Ovary (tissue), 9 donors: ENCODE results near the gene RTL3. TPM values are rescaled to one million over a fixed set of nuclear protein-coding genes. Genes with fewer than 3 reads are reported as not detected.
A peak's percentile ranks its signal among the peaks of the same experiment; 100 is the strongest.

Source experiments
- DNase-seq, 5 donors: peaks; one replicate each; pipeline ENCODE4 v3.0.0-alpha.2; 2019 to 2020
- H3K27ac ChIP-seq, 2 donors: fragments of 200-600 bp; one replicate each; pipeline versions ENCODE4 v1.5.1 to v1.8.0; 2019 to 2022
- H3K27me3 ChIP-seq: fragments of 200-600 bp; one replicate; pipeline ENCODE4 v1.8.0; 2022
- H3K36me3 ChIP-seq: fragments of 200-600 bp; sonication (generic); one replicate; pipeline ENCODE4 v1.5.1; 2019
- H3K4me1 ChIP-seq: one replicate; pipeline ENCODE4 v1.8.1; 2013; ENCODE audit warnings: mild to moderate bottlenecking, moderate library complexity; ENCODE audit not compliant: insufficient read depth
- H3K4me3 ChIP-seq: fragments of 200-600 bp; sonication (generic); one replicate; pipeline ENCODE4 v1.5.1; 2017
- H3K9me3 ChIP-seq, 2 donors: fragments of 200-600 bp in 1 of 2; sonication (generic) in 1 of 2; one replicate each; pipeline versions ENCODE4 v1.5.1 to v1.8.1; 2013 to 2019; ENCODE audit warnings: mild to moderate bottlenecking in 1 of 2, moderate library complexity in 1 of 2
- CTCF ChIP-seq, 3 donors: fragments of 450-650 bp in 2 of 3; fragments of 200-600 bp in 1 of 3; IDR thresholded peaks; one replicate each; pipeline versions ENCODE4 v1.5.1 to v1.8.0; 2016 to 2022; ENCODE audit warnings: antibody characterized with exemption in 3 of 3, mild to moderate bottlenecking in 1 of 3
- EP300 ChIP-seq: sonication (generic); formaldehyde crosslinking; IDR thresholded peaks from one replicate; pipeline ENCODE4 v1.6.1; 2017; ENCODE audit warnings: antibody characterized with exemption
- POLR2A ChIP-seq: fragments of 450-650 bp; IDR thresholded peaks from one replicate; pipeline ENCODE4 v1.6.1; 2017; ENCODE audit warnings: antibody characterized with exemption, mild to moderate bottlenecking, moderate library complexity
- WGBS, 3 donors: extraction: QIAGEN DNeasy Blood & Tissue Kit in 1 of 3; methylation state at CpG; one replicate each; pipeline versions ENCODE4 v1.1.5 to v1.1.7; 2013 to 2017; 5-methylcytosine and 5-hydroxymethylcytosine counted together
- intact Hi-C, 4 donors: fragments of 100-400 bp; cut with DNase I; formaldehyde crosslinking; loops; one replicate each; pipeline versions ENCODE4 v1.11.0 to v1.15.1; 2022 to 2023
- polyA plus RNA-seq, 2 donors: library from polyadenylated mRNA; stranded (reverse); fragments of 200-250 nt in 1 of 2; fragments of 350-450 nt in 1 of 2; fragmentation: Illumina TruSeq in 1 of 2; extraction: RNeasy Lipid Tissue Mini Kit (QIAGEN cat#74804) in 1 of 2; gene quantifications; one replicate each; pipeline ENCODE4 v1.2.3, GENCODE V29; 2013 to 2014
- total RNA-seq, 7 donors: library from RNA; depleted of rRNA in 2 of 7; stranded (reverse); fragments of >200 nt in 2 of 7; fragmentation: NEBNext Ultra II Directional in 3 of 7; extraction: Animal tissue kit (Norgen Biotek cat#: 25700) in 3 of 7; gene quantifications; one replicate each; pipeline versions ENCODE4 v1.1.0 to v1.2.4, GENCODE V29; 2016 to 2023
- donor health status: DM: no; HTN: no; CAD: no; lungs with moderate emphysema.
- donor health status: DM: no; HTN: no; CAD: no.
- donor health status: Bipolar disorder and iron deficiency.
- donor health status: DM: yes; HTN: yes; CAD: no.
- donor health status: DM: no; HTN: no; CAD: no.
- donor health status: DM: yes; HTN: yes; CAD: no.

Gene RTL3
- total and polyA plus RNA-seq, 9 donors: 0.02 to 0.53 (median 0.17) TPM; not detected in 5

GRCh38 chrX:78693536-78693935 lies 34.4 kb upstream of the RTL3 start:
- no peak for TF ChIP-seq POLR2A
- no peak for TF ChIP-seq CTCF (IDR thresholded peaks at IDR 0.05)
- no peak for TF ChIP-seq EP300
- H3K36me3 ChIP-seq: no peaks in the 10 kb centered on the region

GRCh38 chrX:78693012-78693411 lies 33.9 kb upstream of the RTL3 start:
- DNase-seq: no peak
- Histone ChIP-seq H3K36me3 (no peaks in the 10 kb centered on the region), H3K27me3 (no peaks in the 10 kb centered on the region), H3K4me1 (no peaks in the 10 kb centered on the region), H3K4me3 (no peak overlapping the region), H3K27ac (no peak overlapping the region), H3K9me3 (no peaks in the 10 kb centered on the region)
- TF ChIP-seq POLR2A: no peak
- no peak for TF ChIP-seq EP300
- TF ChIP-seq CTCF (IDR thresholded peaks at IDR 0.05): no peak
- intact Hi-C loops: no loop called here
- WGBS, 3 donors: 17 to 26% (median 18%) methylated on average over 3 of the region's 3 CpGs

More at GRCh38 chrX:78693536-78693935, 34.4 kb upstream of the RTL3 start:
- Histone ChIP-seq H3K4me3 (no peak overlapping the region), H3K27ac (no peak overlapping the region), H3K9me3 (no peaks in the 10 kb centered on the region), H3K4me1 (no peaks in the 10 kb centered on the region), H3K27me3 (no peaks in the 10 kb centered on the region)
- 34 to 41% (median 38%) methylated on average over 3 of the region's 3 CpGs for WGBS, 3 donors
- DNase-seq: peak in 3 of 5 donors; percentile 8 to 18 (median 15)
- intact Hi-C loops: no loop called here

- no peaks in the 10 kb centered on the region for H3K4me1 ChIP-seq
- no peaks in the 10 kb centered on the region for H3K36me3 ChIP-seq
- H3K9me3 ChIP-seq: no peaks in the 10 kb centered on the region
- no peaks in the 10 kb centered on the region for H3K27me3 ChIP-seq
- no peak overlapping the region for H3K27ac ChIP-seq
- no peak for TF ChIP-seq EP300
- no peak for TF ChIP-seq POLR2A
- no peak for TF ChIP-seq CTCF (IDR thresholded peaks at IDR 0.05)
- no peak for DNase-seq
- 86 to 92% (median 87%) methylated on average over 2 of the region's 2 CpGs for WGBS, 3 donors
- no peak overlapping the region for H3K4me3 ChIP-seq
- intact Hi-C loops: no loop called here
Measured at GRCh38 chrX:78687586-78687985, 28.5 kb upstream of the RTL3 start.

GRCh38 chrX:78673246-78673645 lies 14.1 kb upstream of the RTL3 start:
- H3K9me3 ChIP-seq: no peaks in the 10 kb centered on the region
- H3K4me3 ChIP-seq: no peak overlapping the region
- no peak for DNase-seq
- no peak overlapping the region for H3K27ac ChIP-seq
- H3K27me3 ChIP-seq: no peaks in the 10 kb centered on the region
- H3K36me3 ChIP-seq: no peaks in the 10 kb centered on the region
- TF ChIP-seq POLR2A (no peak), EP300 (no peak), CTCF (IDR thresholded peaks at IDR 0.05) (no peak)
- no peaks in the 10 kb centered on the region for H3K4me1 ChIP-seq
- intact Hi-C loops: no loop called here

- Histone ChIP-seq H3K27ac (no peak overlapping the region), H3K36me3 (no peaks in the 10 kb centered on the region), H3K27me3 (no peaks in the 10 kb centered on the region), H3K4me1 (no peaks in the 10 kb centered on the region), H3K9me3 (no peaks in the 10 kb centered on the region), H3K4me3 (no peak overlapping the region)
- no peak for DNase-seq
- intact Hi-C loops: no loop called here
- TF ChIP-seq CTCF (IDR thresholded peaks at IDR 0.05): no peak
- TF ChIP-seq EP300: no peak
- TF ChIP-seq POLR2A: no peak
Measured at GRCh38 chrX:78665342-78665741, 6.2 kb upstream of the RTL3 start.
